Stimulated activated memory B cell treated with anti-CD40 and anti-IgM and Interleukin-4, amounts not matched to agents 10 μg/mL and 1 μg/mL and 100 μg/mL, for 72 hours (primary cell): ENCODE results near the gene CIT.

Source experiments
- ATAC-seq: fragments of 150-1000 bp; cut with Tn5 transposase; 2 replicates; pipeline ENCODE4 v1.10.0; 2021
- H3K27ac Mint-ChIP-seq: one replicate; pipeline ENCODE4 v1.8.0; 2022; ENCODE audit warnings: mild to moderate bottlenecking, mixed read lengths
- H3K27me3 Mint-ChIP-seq: one replicate; pipeline ENCODE4 v1.8.0; 2022; ENCODE audit warnings: mixed read lengths
- H3K36me3 Mint-ChIP-seq: one replicate; pipeline ENCODE4 v1.8.0; 2022; ENCODE audit warnings: mixed read lengths
- H3K4me1 Mint-ChIP-seq: one replicate; pipeline ENCODE4 v1.8.0; 2022; ENCODE audit warnings: mixed read lengths
- H3K4me3 Mint-ChIP-seq: one replicate; pipeline ENCODE4 v1.8.0; 2022; ENCODE audit warnings: mild to moderate bottlenecking, moderate library complexity, mixed read lengths
- H3K9me3 Mint-ChIP-seq: one replicate; pipeline ENCODE4 v1.8.0; 2022; ENCODE audit warnings: mixed read lengths

Gene CIT

DNA sequence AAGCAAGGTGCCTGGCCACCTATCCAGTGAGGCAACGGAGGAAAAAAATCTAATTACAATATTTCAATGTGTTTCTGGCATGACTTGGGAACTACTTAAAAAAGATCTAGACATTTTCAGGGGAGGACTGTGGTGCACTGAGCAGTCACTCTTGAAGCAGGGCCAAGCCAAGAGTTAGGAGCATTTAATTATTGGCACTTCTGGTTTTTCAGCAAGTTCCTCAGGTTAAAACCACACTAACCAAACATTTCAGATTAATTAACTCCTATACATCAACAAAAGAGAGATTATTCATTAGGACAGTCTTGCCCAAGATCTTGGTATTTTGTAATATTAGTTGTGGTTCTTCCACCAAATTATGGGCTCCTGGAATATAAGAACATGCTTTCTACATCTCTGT, 183.6 kb downstream of the CIT start:
- H3K4me1 Mint-ChIP-seq: no peaks in the 10 kb centered on the region
- H3K4me3 Mint-ChIP-seq: no peak overlapping the region
- no peaks in the 10 kb centered on the region for H3K9me3 Mint-ChIP-seq
- H3K27me3 Mint-ChIP-seq: no peaks in the 10 kb centered on the region
- no peak for ATAC-seq
- no peak overlapping the region for H3K27ac Mint-ChIP-seq
- H3K36me3 Mint-ChIP-seq: no peaks in the 10 kb centered on the region

DNA sequence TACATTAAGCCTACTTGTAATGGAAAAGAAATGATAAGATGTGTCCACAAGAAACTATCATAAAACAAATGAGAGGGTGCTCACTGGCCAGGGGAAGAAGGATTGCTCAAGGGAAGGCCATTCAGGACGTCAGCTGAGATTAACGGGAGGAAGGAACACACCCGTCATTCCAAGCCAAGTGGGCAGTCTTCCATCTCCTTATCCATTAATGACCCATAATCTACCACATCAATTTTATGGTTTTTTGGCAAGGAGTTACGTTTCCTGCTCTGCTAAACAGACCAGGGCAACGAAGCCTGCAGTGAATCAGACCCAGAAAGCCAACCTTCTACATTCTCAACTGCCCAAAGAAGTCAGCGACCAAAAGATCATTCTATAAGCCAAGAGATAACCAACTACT, 184.1 kb downstream of the CIT start:
- H3K9me3 Mint-ChIP-seq: no peaks in the 10 kb centered on the region
- H3K4me1 Mint-ChIP-seq: peaks cover 1% of the 10 kb centered on the region
- no peak for ATAC-seq
- H3K4me3 Mint-ChIP-seq: no peak overlapping the region
- no peak overlapping the region for H3K27ac Mint-ChIP-seq
- no peaks in the 10 kb centered on the region for H3K27me3 Mint-ChIP-seq
- no peaks in the 10 kb centered on the region for H3K36me3 Mint-ChIP-seq

DNA sequence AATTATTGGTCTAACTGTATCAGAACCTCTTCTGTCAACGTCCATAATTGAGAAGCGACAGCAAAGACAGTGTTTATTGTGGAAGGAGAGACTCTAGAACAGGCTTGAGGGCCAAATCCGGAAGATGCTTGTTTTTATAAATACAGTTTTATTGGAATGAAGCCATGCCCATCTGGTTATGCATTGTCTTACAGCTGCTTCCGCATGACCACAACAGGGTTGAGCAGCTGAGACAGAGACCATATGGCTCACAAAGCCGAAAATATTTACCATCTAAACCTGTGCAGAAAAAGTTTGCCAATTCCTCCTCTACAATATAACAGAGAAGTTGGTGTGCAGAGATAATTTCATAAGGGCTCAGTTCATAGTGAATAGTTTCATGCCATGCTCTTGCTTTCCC, 184.7 kb downstream of the CIT start:
- no peaks in the 10 kb centered on the region for H3K9me3 Mint-ChIP-seq
- H3K4me3 Mint-ChIP-seq: no peak overlapping the region
- no peaks in the 10 kb centered on the region for H3K27me3 Mint-ChIP-seq
- no peak overlapping the region for H3K27ac Mint-ChIP-seq
- ATAC-seq: no peak
- H3K4me1 Mint-ChIP-seq: peaks cover 7% of the 10 kb centered on the region
- H3K36me3 Mint-ChIP-seq: peaks cover 2% of the 10 kb centered on the region

DNA sequence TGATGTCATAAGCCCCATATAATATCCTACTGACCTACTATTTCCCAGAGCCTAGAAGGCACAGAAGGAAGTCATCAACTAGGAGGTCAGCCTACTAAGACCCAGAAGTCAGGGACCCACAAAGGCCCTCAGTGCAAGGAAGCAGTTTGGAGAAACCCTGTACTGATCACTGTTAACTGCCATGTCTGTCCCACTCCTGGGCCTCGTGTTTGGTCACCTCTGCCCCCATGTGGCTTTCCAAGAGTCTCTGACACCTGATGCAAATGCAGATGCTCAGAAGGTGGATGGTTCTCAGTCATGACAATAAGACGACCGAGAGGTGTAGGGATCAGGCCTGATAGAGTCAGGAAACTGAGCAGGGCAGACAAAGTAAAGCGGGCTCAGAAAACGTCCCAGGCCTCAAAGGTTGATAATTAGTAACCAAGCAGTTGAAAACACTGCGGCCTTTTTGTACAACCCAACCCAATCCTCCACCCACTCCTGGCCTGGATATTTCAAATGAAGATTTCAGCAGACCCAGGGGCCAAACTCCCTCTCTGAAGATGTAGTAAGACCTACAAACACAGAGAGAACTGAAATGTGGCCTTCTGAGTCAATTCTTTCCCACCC, 185.8 kb downstream of the CIT start:
- H3K36me3 Mint-ChIP-seq: peaks cover 13% of the 10 kb centered on the region
- no peaks in the 10 kb centered on the region for H3K27me3 Mint-ChIP-seq
- peaks cover 3% of the 10 kb centered on the region for H3K9me3 Mint-ChIP-seq
- no peak overlapping the region for H3K27ac Mint-ChIP-seq
- ATAC-seq: no peak
- peaks cover 18% of the 10 kb centered on the region for H3K4me1 Mint-ChIP-seq
- H3K4me3 Mint-ChIP-seq: no peak overlapping the region

DNA sequence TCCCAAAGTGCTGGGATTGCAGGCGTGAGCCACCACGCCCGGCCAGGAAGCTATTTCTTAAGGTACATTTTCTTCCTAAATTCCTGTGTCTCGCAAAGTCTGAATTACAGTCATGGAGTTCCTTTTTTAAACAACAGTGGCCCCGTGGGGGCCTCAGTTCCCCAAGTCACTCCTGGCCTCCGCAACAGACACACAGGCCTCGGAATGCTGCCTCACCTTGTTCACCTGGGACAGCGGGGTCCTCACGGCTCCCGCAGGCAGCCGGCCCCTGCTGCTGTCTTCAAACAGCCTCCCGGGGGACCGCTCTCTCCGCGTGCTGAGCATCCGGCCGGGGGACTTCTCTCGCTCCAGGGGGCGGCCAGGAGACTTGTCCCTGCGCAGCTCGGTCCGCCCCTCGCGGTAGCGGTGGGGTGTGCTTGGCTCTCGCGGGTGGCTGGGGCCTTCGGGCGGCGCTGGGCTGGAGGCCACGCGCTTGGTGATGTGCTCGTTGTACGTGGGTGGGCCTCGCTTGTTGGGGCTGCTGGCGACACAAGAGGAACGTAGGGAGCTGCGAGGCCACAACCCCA, 187.1 kb downstream of the CIT start:
- H3K4me3 Mint-ChIP-seq: no peak overlapping the region
- peaks cover 27% of the 10 kb centered on the region for H3K4me1 Mint-ChIP-seq
- H3K27me3 Mint-ChIP-seq: no peaks in the 10 kb centered on the region
- peaks cover 14% of the 10 kb centered on the region for H3K36me3 Mint-ChIP-seq
- peaks cover 3% of the 10 kb centered on the region for H3K9me3 Mint-ChIP-seq
- no peak overlapping the region for H3K27ac Mint-ChIP-seq
- ATAC-seq: no peak

DNA sequence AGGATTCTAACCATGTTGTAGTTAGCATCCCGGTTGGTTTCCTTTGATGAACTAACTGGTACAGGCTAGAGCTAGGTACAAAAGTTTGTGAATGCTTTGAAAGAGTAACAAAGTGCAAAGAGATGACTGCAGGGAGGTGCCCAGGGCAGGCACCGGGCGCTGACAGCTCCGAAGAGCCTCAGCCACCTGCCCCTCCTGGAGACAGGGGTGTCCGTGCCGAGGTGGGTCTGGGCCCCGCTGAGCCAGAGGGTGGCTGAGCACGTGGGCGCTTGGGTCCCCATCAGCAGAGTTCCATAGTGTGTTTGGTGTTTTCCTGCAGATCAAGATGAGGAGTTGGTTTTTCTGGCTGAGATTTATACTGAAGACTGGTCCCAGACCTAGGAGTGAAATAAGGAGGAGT, 189.2 kb downstream of the CIT start:
- ATAC-seq: no peak
- H3K4me1 Mint-ChIP-seq: peaks cover 38% of the 10 kb centered on the region
- H3K27me3 Mint-ChIP-seq: no peaks in the 10 kb centered on the region
- peaks cover 20% of the 10 kb centered on the region for H3K36me3 Mint-ChIP-seq
- H3K9me3 Mint-ChIP-seq: peaks cover 3% of the 10 kb centered on the region
- no peak overlapping the region for H3K4me3 Mint-ChIP-seq
- peak overlapping the region; percentile 64 for H3K27ac Mint-ChIP-seq

DNA sequence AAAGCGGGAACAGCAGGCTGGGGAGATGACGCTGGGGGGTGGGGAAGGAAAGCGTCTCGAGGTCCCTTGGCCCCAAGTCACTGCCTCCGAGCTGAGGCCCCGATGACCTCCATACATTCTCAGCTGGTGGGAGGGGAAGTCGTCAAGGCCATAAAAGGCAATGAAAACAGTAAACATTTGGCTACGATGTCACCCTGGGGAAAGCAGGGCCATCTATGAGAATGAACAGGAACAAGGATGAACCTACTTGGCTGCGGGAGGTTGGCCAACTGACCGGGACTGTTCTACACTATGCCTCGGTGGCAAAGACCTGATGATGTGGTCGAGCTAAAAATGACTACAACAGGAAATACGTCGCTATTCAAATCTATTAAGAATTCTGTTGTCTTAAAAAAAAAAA, 189.7 kb downstream of the CIT start:
- H3K9me3 Mint-ChIP-seq: peaks cover 3% of the 10 kb centered on the region
- H3K27ac Mint-ChIP-seq: peak overlapping the region; percentile 64
- peaks cover 20% of the 10 kb centered on the region for H3K36me3 Mint-ChIP-seq
- H3K4me3 Mint-ChIP-seq: peak overlapping the region; percentile 51
- no peaks in the 10 kb centered on the region for H3K27me3 Mint-ChIP-seq
- H3K4me1 Mint-ChIP-seq: peaks cover 42% of the 10 kb centered on the region
- no peak for ATAC-seq

DNA sequence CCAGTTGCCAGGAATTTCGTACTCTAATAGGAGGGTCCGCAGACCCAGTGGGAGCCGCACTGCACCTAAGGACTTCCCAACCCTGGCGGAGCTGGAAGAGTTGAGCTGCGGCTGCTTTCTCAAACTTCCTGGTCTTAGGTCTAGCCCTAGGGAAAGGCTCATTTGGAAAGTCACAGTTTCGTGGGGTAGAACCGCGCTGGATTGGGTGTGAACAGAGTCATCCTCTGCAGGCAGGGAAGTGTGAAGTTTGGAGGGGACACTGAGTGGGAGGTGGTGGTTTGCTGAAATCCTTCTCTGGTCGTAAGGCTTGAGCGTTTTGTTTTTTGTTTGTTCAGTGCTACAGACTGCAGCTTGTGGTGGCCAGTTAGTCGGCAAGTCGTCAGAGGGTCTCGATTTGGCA, 190.3 kb downstream of the CIT start:
- peaks cover 3% of the 10 kb centered on the region for H3K9me3 Mint-ChIP-seq
- peaks cover 20% of the 10 kb centered on the region for H3K36me3 Mint-ChIP-seq
- no peak overlapping the region for H3K4me3 Mint-ChIP-seq
- H3K27ac Mint-ChIP-seq: no peak overlapping the region
- H3K27me3 Mint-ChIP-seq: no peaks in the 10 kb centered on the region
- no peak for ATAC-seq
- peaks cover 49% of the 10 kb centered on the region for H3K4me1 Mint-ChIP-seq

DNA sequence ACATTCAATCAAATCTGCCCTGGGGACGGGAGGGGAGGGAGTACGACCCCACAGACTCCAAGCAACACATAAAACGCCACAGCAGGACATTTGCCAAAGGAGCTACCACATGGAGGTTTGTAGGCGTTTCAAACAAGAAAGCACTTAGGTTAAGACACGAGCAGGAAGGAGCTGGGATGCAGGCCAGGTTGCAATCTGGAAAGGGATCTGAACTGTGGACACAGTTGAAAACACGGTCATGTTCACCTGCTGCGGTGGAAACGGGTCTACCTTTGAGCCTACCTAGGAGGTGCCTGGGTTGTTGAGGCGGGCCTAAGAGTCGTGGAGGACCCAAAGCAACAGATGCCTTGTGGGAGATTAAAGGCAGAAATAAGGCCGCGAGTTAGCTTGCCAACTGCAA, 190.8 kb downstream of the CIT start:
- no peak overlapping the region for H3K27ac Mint-ChIP-seq
- peaks cover 20% of the 10 kb centered on the region for H3K36me3 Mint-ChIP-seq
- H3K4me3 Mint-ChIP-seq: no peak overlapping the region
- peaks cover 3% of the 10 kb centered on the region for H3K9me3 Mint-ChIP-seq
- ATAC-seq: no peak
- no peaks in the 10 kb centered on the region for H3K27me3 Mint-ChIP-seq
- H3K4me1 Mint-ChIP-seq: peaks cover 53% of the 10 kb centered on the region

DNA sequence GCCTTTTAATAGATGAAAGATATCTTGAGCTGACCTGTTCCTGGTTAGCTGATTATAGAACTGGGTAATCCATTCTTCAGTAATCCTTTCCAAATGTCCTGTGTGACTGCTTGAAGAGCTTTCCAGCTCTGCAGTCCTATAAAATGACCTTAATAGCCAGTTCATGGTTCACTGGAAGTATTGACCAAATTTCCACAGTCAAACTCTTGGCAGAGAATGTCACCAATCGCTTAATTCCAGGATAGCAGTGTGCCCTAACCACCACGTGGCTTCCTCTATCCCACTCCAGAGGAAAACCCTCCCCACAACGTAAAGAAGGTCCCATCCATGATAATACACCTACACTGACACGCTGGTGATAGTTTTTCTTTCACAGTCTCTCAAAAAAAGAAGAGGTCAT, 191.7 kb downstream of the CIT start:
- no peak overlapping the region for H3K27ac Mint-ChIP-seq
- H3K4me1 Mint-ChIP-seq: peaks cover 54% of the 10 kb centered on the region
- peaks cover 26% of the 10 kb centered on the region for H3K36me3 Mint-ChIP-seq

DNA sequence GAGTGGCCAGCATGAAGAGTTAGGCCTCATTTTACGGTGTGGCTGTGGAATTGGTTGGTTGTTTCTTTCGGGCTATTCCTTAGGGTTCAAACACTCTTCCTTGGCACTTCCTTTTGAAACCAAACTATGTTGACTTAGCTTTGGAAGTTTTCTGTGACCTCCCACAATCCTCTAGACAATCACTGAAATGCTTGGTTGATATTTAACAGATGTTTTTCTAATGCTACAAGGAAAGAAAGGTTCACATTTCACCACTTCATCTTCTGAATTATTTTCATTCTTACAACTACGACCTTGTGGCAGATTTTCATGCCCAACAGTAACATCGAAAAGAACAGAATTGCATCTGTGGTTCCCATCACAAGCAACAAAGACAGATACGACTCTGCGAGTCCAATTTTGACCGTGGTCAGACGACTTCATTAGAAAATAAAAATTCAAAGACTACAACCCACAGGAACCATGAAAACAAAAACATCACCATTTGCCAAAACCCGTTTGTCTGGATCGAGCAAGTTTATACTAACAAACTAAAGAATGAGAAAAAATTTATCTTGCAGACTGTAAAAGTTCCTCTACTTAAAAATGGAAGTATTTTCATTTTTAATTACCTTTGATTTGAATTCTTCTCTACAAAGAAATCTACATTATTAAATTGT, 192.3 kb downstream of the CIT start:
- no peak overlapping the region for H3K4me3 Mint-ChIP-seq
- no peaks in the 10 kb centered on the region for H3K27me3 Mint-ChIP-seq
- peaks cover 3% of the 10 kb centered on the region for H3K9me3 Mint-ChIP-seq
- no peak overlapping the region for H3K27ac Mint-ChIP-seq
- peaks cover 31% of the 10 kb centered on the region for H3K36me3 Mint-ChIP-seq
- ATAC-seq: no peak
- peaks cover 54% of the 10 kb centered on the region for H3K4me1 Mint-ChIP-seq

More for the DNA sequence above, 191.7 kb downstream of the CIT start:
- H3K9me3 Mint-ChIP-seq: peaks cover 3% of the 10 kb centered on the region
- H3K4me3 Mint-ChIP-seq: no peak overlapping the region
- no peak for ATAC-seq
- H3K27me3 Mint-ChIP-seq: no peaks in the 10 kb centered on the region

DNA sequence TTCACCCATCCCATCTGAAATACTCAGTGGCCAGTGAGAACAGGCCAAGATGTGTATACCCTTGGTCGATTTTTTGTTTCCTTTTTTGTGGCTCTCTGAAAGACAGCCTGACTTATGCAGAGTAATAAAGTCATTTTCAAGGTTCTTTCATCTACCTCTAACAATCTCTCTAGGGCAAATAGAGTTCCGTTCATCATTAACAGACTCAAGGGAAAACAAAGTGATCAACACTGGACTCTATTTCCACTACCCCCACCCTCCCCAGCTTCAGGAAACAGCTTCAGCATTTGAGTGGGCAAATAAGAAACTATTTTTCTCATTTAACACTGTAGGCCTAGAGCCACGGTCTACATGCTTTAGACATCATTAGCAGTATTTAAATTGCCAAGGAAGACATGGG, 193.3 kb downstream of the CIT start:
- peaks cover 42% of the 10 kb centered on the region for H3K36me3 Mint-ChIP-seq
- H3K27ac Mint-ChIP-seq: peak overlapping the region; percentile 93
- no peak overlapping the region for H3K4me3 Mint-ChIP-seq
- ATAC-seq: no peak
- H3K9me3 Mint-ChIP-seq: peaks cover 3% of the 10 kb centered on the region
- no peaks in the 10 kb centered on the region for H3K27me3 Mint-ChIP-seq
- H3K4me1 Mint-ChIP-seq: peaks cover 59% of the 10 kb centered on the region

DNA sequence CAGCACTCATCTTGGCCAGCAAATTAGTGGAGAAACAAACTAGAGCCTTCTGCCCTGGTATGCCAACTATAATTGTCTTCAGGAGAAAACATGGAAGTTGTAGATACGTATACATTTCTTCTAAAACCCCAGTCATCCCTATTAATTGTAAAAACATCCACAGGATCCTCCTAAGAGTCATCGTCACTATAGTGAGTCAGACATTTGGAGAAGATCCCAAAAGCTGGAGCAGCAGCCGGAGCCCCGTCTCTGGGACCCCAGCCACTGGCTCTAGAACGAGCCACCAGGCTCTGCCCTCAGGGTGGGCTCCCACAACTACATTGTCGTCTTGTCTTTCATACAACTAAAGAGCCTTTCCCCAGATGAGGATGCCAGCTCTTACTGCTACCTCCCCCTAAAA, 193.7 kb downstream of the CIT start:
- Mint-ChIP-seq H3K4me1 (peaks cover 59% of the 10 kb centered on the region), H3K9me3 (peaks cover 3% of the 10 kb centered on the region), H3K27me3 (no peaks in the 10 kb centered on the region), H3K36me3 (peaks cover 46% of the 10 kb centered on the region), H3K27ac (peak overlapping the region; percentile 93), H3K4me3 (no peak overlapping the region)
- ATAC-seq: no peak

DNA sequence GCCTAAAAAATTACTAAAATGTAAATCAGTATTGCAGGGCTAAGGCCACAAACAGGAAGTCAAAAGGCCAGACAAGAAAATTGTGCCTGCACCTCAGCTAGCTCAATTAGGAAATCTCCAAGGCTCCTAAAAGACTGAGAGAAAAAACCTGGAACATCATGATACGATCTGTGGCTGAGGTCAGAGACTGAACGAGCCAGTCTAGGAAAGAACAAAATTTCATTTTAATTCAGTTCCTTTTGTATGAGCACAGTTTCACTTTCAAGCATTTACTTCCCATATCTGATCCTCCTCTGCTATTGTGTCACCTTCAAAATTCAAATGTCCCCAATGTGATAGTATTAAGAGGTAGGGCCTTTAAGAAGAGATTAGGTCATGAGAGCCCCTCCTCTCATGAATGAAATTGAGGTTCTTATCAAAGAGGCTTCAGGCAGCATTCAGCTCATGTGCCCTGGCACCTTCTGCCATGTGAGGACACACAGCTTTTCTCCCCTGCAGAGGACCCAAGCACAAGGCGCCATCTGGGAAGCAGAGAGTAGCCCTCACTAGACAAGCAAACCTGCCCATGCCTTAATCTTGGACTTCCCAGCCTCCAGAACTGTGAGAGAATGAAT, 194.4 kb downstream of the CIT start:
- Mint-ChIP-seq H3K27ac (peak overlapping the region; percentile 93), H3K4me3 (peak overlapping the region; percentile 73), H3K4me1 (peaks cover 55% of the 10 kb centered on the region), H3K36me3 (peaks cover 49% of the 10 kb centered on the region), H3K27me3 (no peaks in the 10 kb centered on the region), H3K9me3 (peaks cover 3% of the 10 kb centered on the region)
- ATAC-seq: peak; percentile 83

DNA sequence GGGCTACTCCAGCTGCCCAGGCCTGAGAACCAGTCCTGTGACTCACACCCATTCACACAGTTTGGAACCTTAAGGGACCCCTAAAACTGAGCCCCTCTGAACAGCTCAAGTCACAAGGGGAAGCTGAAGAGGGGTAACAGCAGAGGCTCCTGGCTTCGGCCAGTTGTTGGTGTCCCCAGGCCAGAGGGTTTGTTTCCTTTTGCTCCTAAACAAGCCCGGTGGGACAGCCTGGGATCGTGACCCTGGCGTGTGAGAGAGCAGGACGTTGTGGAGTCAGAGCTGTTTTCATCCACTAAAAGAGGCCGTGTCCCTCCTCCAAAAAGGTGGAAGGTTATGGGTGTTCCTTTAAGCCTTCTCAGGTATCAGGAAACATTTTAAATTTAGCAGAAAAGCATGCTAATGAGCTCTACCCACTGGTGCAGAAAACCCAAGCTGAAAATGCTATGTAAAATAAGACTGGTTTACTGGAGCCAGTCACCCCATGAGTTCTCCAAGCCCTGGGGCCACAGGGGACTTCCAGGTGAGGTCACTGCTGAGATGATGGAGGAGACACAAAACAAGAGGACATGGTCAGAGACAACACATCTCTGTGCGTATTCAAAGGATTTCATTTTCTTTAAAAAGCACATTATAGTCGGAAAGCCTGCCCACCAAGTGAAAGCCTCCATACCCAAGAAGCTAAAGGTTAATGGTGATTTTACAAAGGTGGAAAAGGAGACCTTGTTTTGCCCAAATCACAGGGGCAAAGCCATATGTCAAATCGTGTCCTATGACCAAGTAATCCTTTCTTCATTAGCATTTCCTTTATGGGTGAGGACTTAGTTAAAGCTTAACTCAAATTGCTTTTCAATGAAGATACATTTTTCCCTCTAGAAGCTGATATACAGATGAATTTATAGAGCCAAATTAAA, 195.1 kb downstream of the CIT start:
- ATAC-seq: peak; percentile 89
- H3K9me3 Mint-ChIP-seq: peaks cover 3% of the 10 kb centered on the region
- peaks cover 46% of the 10 kb centered on the region for H3K36me3 Mint-ChIP-seq
- peaks cover 49% of the 10 kb centered on the region for H3K4me1 Mint-ChIP-seq
- H3K4me3 Mint-ChIP-seq: peak overlapping the region; percentile 73
- no peaks in the 10 kb centered on the region for H3K27me3 Mint-ChIP-seq
- peak overlapping the region; percentile 93 for H3K27ac Mint-ChIP-seq
